Mammary epithelial cell (primary cell): ENCODE measurements around the gene TSPAN16.

Source experiments
- EZH2 ChIP-seq: IDR thresholded peaks from 2 replicates; pipeline ENCODE4 v1.6.1; 2012; ENCODE audit warnings: low read length, inconsistent platforms, borderline replicate concordance
- TF ChIP-seq, protein P1 (sequence below), 2 donors: IDR thresholded peaks in 1 of 2; conservative IDR thresholded peaks in 1 of 2; 2 replicates each; pipeline ENCODE4 v1.5.1; 2011 to 2012; ENCODE audit warnings: inconsistent platforms in 2 of 2, low read length in 2 of 2, mild to moderate bottlenecking in 2 of 2, control low read depth in 1 of 2, low read depth in 1 of 2; ENCODE audit not compliant: insufficient read depth in 1 of 2; ENCODE audit errors: extremely low read depth in 1 of 2

DNA sequence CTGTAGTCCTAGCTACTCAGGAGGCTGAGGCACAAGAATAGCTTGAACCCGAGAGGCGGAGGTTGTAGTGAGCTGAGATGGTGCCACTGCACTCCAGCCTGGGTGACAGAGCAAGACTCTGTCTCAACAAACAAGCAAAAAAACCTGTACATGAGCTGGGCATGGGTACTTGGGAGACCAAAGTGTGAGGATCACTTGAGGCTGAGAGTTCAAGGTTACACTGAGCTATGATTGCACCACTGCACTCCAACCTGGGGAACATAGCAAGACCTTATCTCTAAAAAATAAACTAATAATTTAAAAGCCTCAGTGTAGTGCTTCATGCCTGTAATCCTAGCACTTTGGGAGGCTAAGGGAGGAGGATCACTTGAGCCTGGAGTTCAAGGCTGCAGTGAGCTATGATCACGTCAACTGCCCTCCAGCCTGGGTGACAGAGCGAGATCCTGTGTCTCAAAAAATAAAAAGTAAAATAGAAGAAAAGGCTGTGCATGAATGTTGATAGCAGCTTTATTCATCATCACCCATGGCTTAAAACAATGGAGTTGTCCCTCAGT, 21.4 kb upstream of the TSPAN16 start:
- TF ChIP-seq, protein P1, sequence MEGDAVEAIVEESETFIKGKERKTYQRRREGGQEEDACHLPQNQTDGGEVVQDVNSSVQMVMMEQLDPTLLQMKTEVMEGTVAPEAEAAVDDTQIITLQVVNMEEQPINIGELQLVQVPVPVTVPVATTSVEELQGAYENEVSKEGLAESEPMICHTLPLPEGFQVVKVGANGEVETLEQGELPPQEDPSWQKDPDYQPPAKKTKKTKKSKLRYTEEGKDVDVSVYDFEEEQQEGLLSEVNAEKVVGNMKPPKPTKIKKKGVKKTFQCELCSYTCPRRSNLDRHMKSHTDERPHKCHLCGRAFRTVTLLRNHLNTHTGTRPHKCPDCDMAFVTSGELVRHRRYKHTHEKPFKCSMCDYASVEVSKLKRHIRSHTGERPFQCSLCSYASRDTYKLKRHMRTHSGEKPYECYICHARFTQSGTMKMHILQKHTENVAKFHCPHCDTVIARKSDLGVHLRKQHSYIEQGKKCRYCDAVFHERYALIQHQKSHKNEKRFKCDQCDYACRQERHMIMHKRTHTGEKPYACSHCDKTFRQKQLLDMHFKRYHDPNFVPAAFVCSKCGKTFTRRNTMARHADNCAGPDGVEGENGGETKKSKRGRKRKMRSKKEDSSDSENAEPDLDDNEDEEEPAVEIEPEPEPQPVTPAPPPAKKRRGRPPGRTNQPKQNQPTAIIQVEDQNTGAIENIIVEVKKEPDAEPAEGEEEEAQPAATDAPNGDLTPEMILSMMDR (conservative IDR thresholded peaks at IDR 0.05 in 1 of 2, IDR thresholded peaks at IDR 0.05 in 1 of 2; ENCODE audit: extremely low read depth in 1 of 2, insufficient read depth in 1 of 2, low read depth in 1 of 2, low read length in 2 of 2): no peak
- TF ChIP-seq EZH2: no peak
